Activated CD4-positive, alpha-beta memory T cell treated with anti-CD3 and anti-CD28 coated beads for 36 hours (primary cell): ENCODE results near the gene PALM. TPM values are rescaled to one million over a fixed set of nuclear protein-coding genes. Genes with fewer than 3 reads are reported as not detected.
"Not testable (repeated sequence)": the region's sequence is repeated elsewhere in the genome, so short reads cannot be mapped to it uniquely, and the experiment has no call there.

Source experiments
- CTCF ChIA-PET: fragments of 350-600 bp; sonication (Branson Sonifier 250); formaldehyde crosslinking; loops from one replicate; lab custom pipeline; 2021; ENCODE audit warnings: antibody characterized with exemption, inconsistent platforms; lab: Charles Lee
- POLR2A ChIA-PET: fragments of 350-600 bp; sonication (Branson Sonifier 250); formaldehyde crosslinking; loops from one replicate; lab custom pipeline; 2021; ENCODE audit warnings: antibody characterized with exemption; lab: Charles Lee
- DNase-seq: peaks from one replicate; pipeline ENCODE4 v3.0.0-alpha.2; 2020
- H3K27ac Mint-ChIP-seq: one replicate; pipeline ENCODE4 v1.8.0; 2021; ENCODE audit warnings: mixed read lengths
- H3K27me3 Mint-ChIP-seq: one replicate; pipeline ENCODE4 v1.8.0; 2021; ENCODE audit warnings: mixed read lengths
- H3K36me3 Mint-ChIP-seq: one replicate; pipeline ENCODE4 v1.8.0; 2021; ENCODE audit warnings: mixed read lengths
- H3K4me1 Mint-ChIP-seq: one replicate; pipeline ENCODE4 v1.8.0; 2021; ENCODE audit warnings: low read depth, mixed read lengths
- H3K4me3 Mint-ChIP-seq: one replicate; pipeline ENCODE4 v1.8.0; 2021; ENCODE audit warnings: mild to moderate bottlenecking, mixed read lengths
- H3K9me3 Mint-ChIP-seq: one replicate; pipeline ENCODE4 v1.8.0; 2021; ENCODE audit warnings: mixed read lengths
- intact Hi-C: fragments of 100-400 bp; cut with micrococcal nuclease; formaldehyde crosslinking; loops from one replicate; pipeline ENCODE4 v1.15.1; 2023
- total RNA-seq, 2 experiments: library from RNA; stranded (reverse); gene quantifications; one replicate each; pipeline ENCODE4 v1.2.3, GENCODE V29; 2021

The PALM gene
- under 1 TPM in 1 of 2 experiments, not detected in 1; 0.17 TPM for total RNA-seq

DNA sequence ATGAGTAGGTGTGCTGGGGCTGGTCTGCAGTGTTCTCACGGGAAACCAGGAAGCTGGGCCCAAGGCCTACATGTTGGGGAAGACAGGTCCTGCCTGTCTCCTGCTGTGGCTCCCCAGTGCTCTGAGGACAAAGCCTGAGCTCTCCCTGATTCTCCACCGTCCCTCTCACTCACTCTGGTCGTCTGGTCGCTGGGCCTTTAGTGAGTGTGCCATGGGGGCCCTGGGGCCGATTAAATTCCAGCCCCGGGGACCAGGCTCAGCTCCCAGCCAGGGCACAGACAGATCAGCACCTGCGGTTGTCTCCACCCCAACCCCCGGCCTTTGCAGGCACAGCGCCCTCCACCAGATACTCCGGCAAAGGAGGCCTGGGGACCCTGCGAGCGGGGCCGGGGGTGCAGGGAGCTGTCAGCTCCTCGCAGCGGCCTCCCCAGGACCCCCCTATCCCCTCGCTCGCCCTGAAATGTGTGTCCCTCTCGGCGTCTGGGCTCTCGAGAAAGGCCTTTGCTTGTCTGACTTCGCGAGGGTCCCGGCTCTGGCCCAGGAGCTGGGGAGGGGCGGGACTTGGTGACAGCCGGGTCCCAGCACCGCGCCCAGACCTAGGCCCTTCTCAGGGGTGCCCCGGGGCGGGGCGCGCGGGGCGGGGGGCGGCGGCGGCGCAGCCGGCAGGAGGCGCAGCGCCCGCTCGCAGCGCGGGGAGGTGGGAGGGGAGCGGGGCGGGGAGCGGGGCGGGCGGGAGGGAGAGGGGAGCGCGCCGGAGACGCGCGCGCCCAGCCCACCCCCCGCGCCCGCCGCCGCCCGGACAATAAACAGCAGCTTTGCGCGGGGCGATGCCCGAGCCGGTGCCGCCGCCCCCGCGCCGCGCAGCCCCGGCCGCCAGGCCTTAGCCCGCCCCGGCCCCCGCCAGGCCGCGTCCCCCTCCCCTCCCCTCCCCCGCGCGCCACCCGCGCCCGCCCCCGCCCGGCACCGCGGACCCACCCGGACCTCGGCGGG lies at the start of gene PALM:
PALM (plus strand) TSS at position 782 of the 990 bp plus-strand sequence. CDS start 212 bp downstream, outside the sequence.
- intact Hi-C loops = no loop called here
- no peak for DNase-seq
- H3K9me3 Mint-ChIP-seq = no peaks in the 10 kb centered on the region
- H3K36me3 Mint-ChIP-seq = no peaks in the 10 kb centered on the region
- H3K4me1 Mint-ChIP-seq = peaks cover 5% of the 10 kb centered on the region
- no peak within 1 kb of the TSS for H3K27ac Mint-ChIP-seq
- no peak within 1 kb of the TSS for H3K4me3 Mint-ChIP-seq
- POLR2A ChIA-PET = no interaction called here
- CTCF ChIA-PET = interaction anchor here (1.0 to 1.5 kb wide), 2 partner anchors 28 to 29 kb away, joined by 3 to 4 read pairs; no protein-coding TSS in a partner anchor
- peaks cover 18% of the 10 kb centered on the region for H3K27me3 Mint-ChIP-seq

DNA sequence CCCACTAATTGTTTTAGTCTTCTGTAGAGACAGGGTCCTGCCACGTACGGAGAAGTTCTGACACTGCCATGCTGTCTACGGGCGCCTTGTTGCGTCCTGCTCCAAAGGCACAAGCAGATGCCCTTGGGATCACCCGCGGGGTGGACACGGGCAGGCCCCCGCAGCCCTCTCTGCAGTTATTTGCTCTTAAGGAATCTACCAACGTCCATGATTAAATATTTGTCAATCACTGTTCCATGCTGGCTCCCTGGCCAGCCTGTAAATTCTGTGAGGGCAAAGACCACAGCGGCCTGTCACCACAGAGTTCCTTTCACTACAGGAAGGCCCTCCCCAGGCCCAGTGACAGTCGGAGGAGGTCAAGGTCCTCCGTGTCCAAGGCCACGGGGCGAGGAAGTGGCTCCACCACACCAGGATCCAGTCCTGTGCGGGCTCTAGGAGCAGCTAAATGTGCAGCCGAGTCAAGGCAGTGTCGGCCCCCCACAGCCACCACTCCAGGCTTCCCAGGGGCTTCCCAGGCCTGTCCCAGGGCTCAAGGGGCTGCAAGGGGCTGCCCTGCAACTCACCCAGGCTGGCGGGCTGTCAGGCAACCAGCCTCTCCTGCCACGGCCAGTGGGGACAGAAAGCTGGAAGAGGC lies 47.8 kb upstream of the PALM start:
- Mint-ChIP-seq H3K4me1 (peaks cover 56% of the 10 kb centered on the region), H3K27ac (peak overlapping the region; percentile 95), H3K4me3 (peak overlapping the region; percentile 93), H3K36me3 (peaks cover 25% of the 10 kb centered on the region), H3K9me3 (no peaks in the 10 kb centered on the region), H3K27me3 (no peaks in the 10 kb centered on the region)
- ChIA-PET POLR2A (interaction anchor here (0.7 to 2.2 kb wide), 5 partner anchors 19 to 139 kb away, joined by 3 to 6 read pairs (median 5); partner anchors contain the start of gene POLRMT), CTCF (interaction anchor here (0.9 to 1.8 kb wide), 3 partner anchors 9 to 77 kb away, joined by 3 to 11 read pairs (median 6); no protein-coding TSS in a partner anchor)
- intact Hi-C loops = loop anchor here (1.0 to 10.0 kb wide), 6 partner anchors 28 to 254 kb away; partner anchors contain the start of genes BSG, KISS1R, POLRMT and PTBP1
- no peak for DNase-seq

- peak; percentile 82 for DNase-seq
- POLR2A ChIA-PET = interaction anchor here (2.1 kb wide), 1 partner anchor 18 kb away, joined by 6 read pairs; no protein-coding TSS in a partner anchor
- H3K27me3 Mint-ChIP-seq = no peaks in the 10 kb centered on the region
- CTCF ChIA-PET = interaction anchor here (1.7 to 1.8 kb wide), 2 partner anchors 72 to 77 kb away, joined by 6 to 11 read pairs; no protein-coding TSS in a partner anchor
- peak overlapping the region; percentile 93 for H3K4me3 Mint-ChIP-seq
- no peaks in the 10 kb centered on the region for H3K9me3 Mint-ChIP-seq
- peaks cover 52% of the 10 kb centered on the region for H3K4me1 Mint-ChIP-seq
- intact Hi-C loops = loop anchor here (2.0 to 10.0 kb wide), 6 partner anchors 51 to 253 kb away; partner anchors contain the start of genes BSG, HCN2, KISS1R and PTBP1
- peaks cover 22% of the 10 kb centered on the region for H3K36me3 Mint-ChIP-seq
- peak overlapping the region; percentile 95 for H3K27ac Mint-ChIP-seq
These were observed 47.1 kb upstream of the PALM start for GRCh38 chr19:661427-662196.

GRCh38 chr19:662207-662961 lies 46.4 kb upstream of the PALM start:
- POLR2A ChIA-PET = interaction anchor here (1.0 to 2.1 kb wide), 8 partner anchors 17 to 262 kb away, joined by 3 to 8 read pairs (median 4); partner anchors contain the start of gene PTBP1
- H3K4me1 Mint-ChIP-seq = peaks cover 47% of the 10 kb centered on the region
- H3K9me3 Mint-ChIP-seq = no peaks in the 10 kb centered on the region
- H3K36me3 Mint-ChIP-seq = peaks cover 16% of the 10 kb centered on the region
- DNase-seq = peak; percentile 84
- no peaks in the 10 kb centered on the region for H3K27me3 Mint-ChIP-seq
- H3K4me3 Mint-ChIP-seq = peak overlapping the region; percentile 93
- intact Hi-C loops = loop anchor here (2.0 to 10.0 kb wide), 3 partner anchors 74 to 252 kb away; partner anchors contain the start of genes HCN2, KISS1R and R3HDM4
- peak overlapping the region; percentile 95 for H3K27ac Mint-ChIP-seq
- CTCF ChIA-PET = interaction anchor here (1.4 to 1.9 kb wide), 3 partner anchors 17 to 72 kb away, joined by 5 to 19 read pairs (median 7); no protein-coding TSS in a partner anchor

DNA sequence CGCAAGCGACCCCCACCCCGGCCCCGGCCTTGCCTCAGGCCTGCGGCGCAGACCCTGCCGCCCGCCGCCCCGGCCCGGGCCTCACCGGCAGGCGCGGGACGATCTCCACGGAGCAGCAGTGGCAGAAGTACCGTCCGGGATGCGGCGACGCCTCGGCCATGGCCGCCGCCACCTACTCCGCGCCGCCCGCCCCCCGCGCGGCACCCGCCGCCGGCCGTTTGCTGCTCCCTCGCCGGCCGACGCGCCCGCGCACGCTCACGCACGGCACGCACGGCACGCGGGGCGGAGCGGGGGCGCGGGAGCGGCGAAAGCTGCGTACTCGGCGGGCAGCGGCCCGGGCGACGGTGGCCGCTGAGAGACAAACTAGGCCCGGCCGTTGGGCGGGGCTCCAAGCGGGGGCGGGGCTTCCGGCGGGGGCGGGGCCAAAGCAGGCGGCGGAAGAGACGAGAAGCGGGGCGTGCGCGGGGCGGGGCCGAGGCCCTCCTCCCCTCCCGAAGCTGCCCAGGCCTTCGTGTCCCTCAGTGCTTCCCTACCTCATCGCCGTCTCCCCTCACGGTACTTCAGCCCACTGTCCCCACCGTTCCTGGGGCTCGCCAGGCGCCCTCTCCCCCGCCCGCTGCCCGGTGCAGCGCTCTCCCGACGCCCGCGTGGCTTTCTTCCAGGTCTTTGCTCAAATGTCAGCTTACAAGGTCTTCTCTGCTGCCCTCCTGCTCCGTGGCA lies 45.6 kb upstream of the PALM start, which contains the start of gene RNF126:
RNF126 (minus strand) TSS at position 253 of the 720 bp plus-strand sequence; CDS start at position 160, 93 bp downstream.
- H3K27me3 Mint-ChIP-seq = no peaks in the 10 kb centered on the region
- peaks cover 40% of the 10 kb centered on the region for H3K4me1 Mint-ChIP-seq
- CTCF ChIA-PET = interaction anchor here (1.0 to 1.9 kb wide), 7 partner anchors 17 to 106 kb away, joined by 3 to 19 read pairs (median 5); no protein-coding TSS in a partner anchor
- intact Hi-C loops = loop anchor here (1.0 to 10.0 kb wide), 4 partner anchors 17 to 252 kb away; partner anchors contain the start of genes HCN2, KISS1R and R3HDM4
- no peaks in the 10 kb centered on the region for H3K9me3 Mint-ChIP-seq
- peaks cover 16% of the 10 kb centered on the region for H3K36me3 Mint-ChIP-seq
- peak within 1 kb of the TSS; percentile 93 for H3K4me3 Mint-ChIP-seq
- H3K27ac Mint-ChIP-seq = peak within 1 kb of the TSS; percentile 95
- DNase-seq = peak; percentile 97
- POLR2A ChIA-PET = interaction anchor here (0.5 to 1.5 kb wide), 8 partner anchors 16 to 261 kb away, joined by 3 to 8 read pairs (median 4); partner anchors contain the start of gene PTBP1

DNA sequence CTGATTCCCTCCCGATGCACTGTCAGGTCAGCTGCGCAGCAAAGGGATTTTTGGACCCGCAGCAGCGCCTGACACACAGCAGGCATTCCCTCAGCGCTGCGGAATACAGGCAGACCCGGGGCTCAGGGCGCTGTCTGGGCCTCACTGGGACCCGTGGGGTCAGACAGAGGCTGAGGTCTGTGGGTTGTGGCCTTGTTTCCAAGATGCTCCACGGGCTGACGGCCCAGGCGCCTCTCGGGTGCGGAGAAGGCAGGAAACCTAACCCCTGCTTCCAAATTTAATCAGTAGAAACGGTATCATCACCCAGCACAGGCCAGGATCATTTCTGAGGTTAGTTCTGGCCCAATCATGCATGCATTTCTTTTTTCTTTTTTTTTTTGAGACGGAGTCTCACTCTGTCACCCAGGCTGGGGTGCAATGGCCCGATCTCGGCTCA lies 45.0 kb upstream of the PALM start:
- DNase-seq = no peak
- intact Hi-C loops = loop anchor here (1.0 to 10.0 kb wide), 4 partner anchors 17 to 251 kb away; partner anchors contain the start of genes HCN2, KISS1R and R3HDM4
- Mint-ChIP-seq H3K36me3 (peaks cover 16% of the 10 kb centered on the region), H3K9me3 (no peaks in the 10 kb centered on the region), H3K4me1 (peaks cover 34% of the 10 kb centered on the region), H3K27ac (peak overlapping the region; percentile 83), H3K27me3 (no peaks in the 10 kb centered on the region), H3K4me3 (peak overlapping the region; percentile 75)
- POLR2A ChIA-PET = interaction anchor here (0.5 to 1.5 kb wide), 9 partner anchors 16 to 261 kb away, joined by 3 to 8 read pairs (median 4); partner anchors contain the start of gene PTBP1
- CTCF ChIA-PET = interaction anchor here (1.0 to 1.9 kb wide), 7 partner anchors 16 to 106 kb away, joined by 3 to 19 read pairs (median 5); no protein-coding TSS in a partner anchor

GRCh38 chr19:664913-665443 lies 43.8 kb upstream of the PALM start:
- peaks cover 4% of the 10 kb centered on the region for H3K27me3 Mint-ChIP-seq
- CTCF ChIA-PET = interaction anchor here (0.6 kb wide), 1 partner anchor 78 kb away, joined by 4 read pairs; no protein-coding TSS in a partner anchor
- POLR2A ChIA-PET = no interaction called here
- peaks cover 2% of the 10 kb centered on the region for H3K9me3 Mint-ChIP-seq
- peaks cover 24% of the 10 kb centered on the region for H3K4me1 Mint-ChIP-seq
- H3K4me3 Mint-ChIP-seq = peak overlapping the region; percentile 39
- intact Hi-C loops = loop anchor here (1.0 to 10.0 kb wide), 3 partner anchors 69 to 250 kb away; partner anchors contain the start of genes KISS1R and R3HDM4
- peak; percentile 89 for DNase-seq
- H3K27ac Mint-ChIP-seq = peak overlapping the region; percentile 18
- peaks cover 13% of the 10 kb centered on the region for H3K36me3 Mint-ChIP-seq

GRCh38 chr19:666985-667573 lies 41.7 kb upstream of the PALM start:
- not testable (repeated sequence) for H3K36me3 Mint-ChIP-seq, H3K9me3 Mint-ChIP-seq, H3K27ac Mint-ChIP-seq, DNase-seq, H3K27me3 Mint-ChIP-seq, H3K4me3 Mint-ChIP-seq
- CTCF ChIA-PET = interaction anchor here (1.1 kb wide), 1 partner anchor 67 kb away, joined by 4 read pairs; no protein-coding TSS in a partner anchor
- intact Hi-C loops = loop anchor here (10.0 kb wide), 1 partner anchor 248 kb away; the partner anchor contains the start of genes KISS1R and R3HDM4
- H3K4me1 Mint-ChIP-seq = peaks cover 16% of the 10 kb centered on the region
- POLR2A ChIA-PET = interaction anchor here (1.1 kb wide), 1 partner anchor 12 kb away, joined by 3 read pairs; no protein-coding TSS in a partner anchor
